Measurements from ENCODE around the gene UGT3A1.
"Not testable (repeated sequence)": the region's sequence is repeated elsewhere in the genome, so short reads cannot be mapped to it uniquely, and the experiment has no call there.

UGT3A1 gene

DNA sequence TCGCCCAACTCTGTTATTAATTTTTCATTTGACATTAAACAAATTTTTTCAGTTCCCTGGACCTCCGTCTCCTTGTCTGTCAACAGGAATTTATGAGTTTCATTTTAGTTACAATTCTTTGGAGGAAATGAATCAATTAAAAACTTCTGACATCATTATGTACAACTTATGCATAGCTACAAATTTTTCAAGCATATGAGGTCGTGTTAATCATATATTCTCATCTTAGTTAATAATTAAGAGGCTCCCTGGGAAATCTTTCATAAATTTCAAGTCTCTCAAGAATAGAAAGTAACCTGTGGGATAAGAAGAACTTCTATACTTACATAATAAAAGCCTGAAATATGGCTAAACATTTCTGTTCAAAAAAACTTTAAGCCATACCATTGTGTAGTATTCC lies 3.4 kb downstream of the UGT3A1 start:
- DNase-seq: no peak

DNA sequence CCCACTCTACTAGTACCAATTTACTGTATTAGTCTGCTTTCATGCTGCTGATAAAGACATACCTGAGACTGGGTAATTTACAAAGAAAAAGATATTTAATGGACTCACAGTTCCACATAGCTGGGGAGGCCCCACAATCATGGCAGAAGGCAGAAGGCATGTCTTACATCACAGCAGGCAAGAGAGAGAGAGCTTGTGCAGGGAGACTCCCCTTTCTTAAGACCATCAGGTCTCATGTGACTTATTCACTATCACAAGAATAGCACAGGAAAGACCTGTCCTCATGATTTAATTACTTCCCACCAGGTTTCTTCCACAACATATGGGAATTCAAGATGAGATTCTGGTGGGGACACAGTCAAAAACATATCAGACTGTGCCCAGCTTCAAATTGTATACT lies 11.5 kb downstream of the UGT3A1 start:
- DNase-seq: no peak

DNA sequence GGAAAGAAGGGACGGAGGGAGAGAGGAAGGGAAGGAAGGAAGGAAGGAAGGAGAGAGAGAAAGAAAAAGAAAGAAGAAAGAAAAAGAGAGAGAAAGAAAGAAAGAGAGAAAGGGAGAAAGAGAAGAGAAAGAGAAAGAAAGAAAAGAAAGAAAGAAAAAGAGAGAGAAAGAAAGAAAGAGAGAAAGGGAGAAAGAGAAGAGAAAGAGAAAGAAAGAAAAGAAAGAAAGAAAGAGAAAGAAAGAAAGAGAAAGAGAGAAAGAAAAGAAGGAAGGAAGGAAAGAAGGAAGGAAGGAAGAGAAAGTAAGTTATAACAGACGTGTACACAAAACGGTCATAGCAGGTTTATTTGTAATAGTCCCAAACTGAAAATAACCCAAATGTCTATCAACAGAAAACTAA lies 14.3 kb downstream of the UGT3A1 start:
- not testable (repeated sequence) for DNase-seq

DNA sequence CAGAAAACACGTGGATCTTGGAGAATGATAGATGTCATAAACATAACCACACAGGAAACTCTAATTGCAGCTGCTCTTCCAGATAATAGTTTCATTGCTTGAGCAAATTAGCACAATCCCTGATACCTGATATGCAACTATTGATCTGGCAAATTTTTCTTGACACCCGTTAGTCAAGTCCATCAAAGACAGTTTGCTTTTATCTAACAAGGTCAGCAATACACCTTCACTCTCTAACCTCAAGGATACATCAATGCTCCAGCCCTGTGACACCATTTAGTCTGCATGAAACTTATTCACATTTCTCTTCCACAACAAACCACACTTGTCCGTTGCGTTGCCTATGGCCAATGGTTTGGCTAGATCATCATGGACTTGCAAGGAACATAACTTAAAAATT lies 16.6 kb downstream of the UGT3A1 start:
- DNase-seq: no peak

- no peak for DNase-seq
Observed at GRCh38 chr5:35971878-35972210, 19.3 kb downstream of the UGT3A1 start.

- no peak for DNase-seq
Observed at GRCh38 chr5:35971186-35971877, 19.9 kb downstream of the UGT3A1 start.

DNA sequence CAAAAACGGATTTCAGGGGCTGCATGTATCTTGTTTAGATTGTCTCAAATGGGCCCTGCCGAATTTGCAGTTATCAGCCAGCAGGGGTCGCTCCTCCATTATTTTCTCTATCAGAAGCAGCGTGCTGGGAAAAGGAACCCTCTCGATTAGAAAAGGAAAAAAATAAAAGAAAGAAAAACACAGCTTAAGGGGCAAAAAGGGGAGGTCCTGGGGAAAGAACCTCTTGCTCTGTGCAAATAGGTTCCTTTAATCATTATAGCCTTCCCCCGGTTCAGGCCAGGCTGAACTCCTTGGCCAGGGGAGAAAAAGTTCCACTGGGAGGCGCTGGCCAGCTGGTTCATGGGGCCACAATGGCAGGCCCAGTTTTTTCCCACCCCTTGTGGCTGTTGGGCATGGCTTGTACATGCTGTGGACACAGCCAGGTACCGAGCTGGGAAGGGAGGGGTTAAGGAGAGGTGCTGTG lies 27.8 kb downstream of the UGT3A1 start:
- DNase-seq: no peak

GRCh38 chr5:35960328-35960727 lies 30.9 kb downstream of the UGT3A1 start:
- no peak for DNase-seq

GRCh38 chr5:35956429-35956828 lies 34.8 kb downstream of the UGT3A1 start:
- no peak for DNase-seq

DNA sequence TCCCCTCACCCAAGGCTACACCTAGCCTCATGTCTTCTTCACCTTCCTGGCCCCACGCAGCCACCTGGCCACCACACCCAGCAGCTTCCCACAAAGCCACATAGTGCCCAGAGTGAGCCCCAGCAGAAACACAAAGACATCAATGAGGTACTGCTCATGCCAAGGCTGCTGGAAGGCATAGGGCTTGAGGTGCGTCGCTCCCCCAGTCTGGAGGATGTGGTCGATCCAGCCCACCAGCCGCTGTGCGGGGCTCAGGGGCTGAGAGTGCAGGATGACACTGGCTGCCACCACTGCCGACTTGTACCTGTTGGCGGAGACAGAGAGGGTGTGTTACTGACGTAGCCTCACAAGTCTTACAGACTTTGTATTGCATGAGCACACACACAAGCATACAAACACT lies 37.0 kb downstream of the UGT3A1 start:
- no peak for DNase-seq

GRCh38 chr5:35947085-35947484 lies 44.1 kb downstream of the UGT3A1 start:
- DNase-seq: no peak

DNA sequence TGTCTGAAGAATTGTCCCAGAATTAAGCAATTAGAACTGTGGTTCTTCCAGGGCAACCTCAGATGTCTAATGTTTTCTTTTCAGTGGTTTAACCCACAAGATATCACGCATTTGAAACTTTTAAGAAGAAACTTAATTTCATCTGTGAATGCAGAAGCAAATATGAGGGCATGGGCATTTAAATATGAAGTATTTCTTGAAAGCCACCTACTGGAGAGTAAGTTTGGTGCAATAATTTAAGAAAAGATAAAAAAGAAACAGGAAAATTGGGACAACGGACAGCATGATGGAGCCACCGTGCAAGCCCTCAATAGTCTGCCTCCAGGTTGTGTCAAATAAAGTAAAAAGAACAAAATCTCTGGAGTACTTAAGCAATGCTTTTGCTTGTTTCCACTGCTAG lies 51.6 kb downstream of the UGT3A1 start:
- no peak for DNase-seq

DNA sequence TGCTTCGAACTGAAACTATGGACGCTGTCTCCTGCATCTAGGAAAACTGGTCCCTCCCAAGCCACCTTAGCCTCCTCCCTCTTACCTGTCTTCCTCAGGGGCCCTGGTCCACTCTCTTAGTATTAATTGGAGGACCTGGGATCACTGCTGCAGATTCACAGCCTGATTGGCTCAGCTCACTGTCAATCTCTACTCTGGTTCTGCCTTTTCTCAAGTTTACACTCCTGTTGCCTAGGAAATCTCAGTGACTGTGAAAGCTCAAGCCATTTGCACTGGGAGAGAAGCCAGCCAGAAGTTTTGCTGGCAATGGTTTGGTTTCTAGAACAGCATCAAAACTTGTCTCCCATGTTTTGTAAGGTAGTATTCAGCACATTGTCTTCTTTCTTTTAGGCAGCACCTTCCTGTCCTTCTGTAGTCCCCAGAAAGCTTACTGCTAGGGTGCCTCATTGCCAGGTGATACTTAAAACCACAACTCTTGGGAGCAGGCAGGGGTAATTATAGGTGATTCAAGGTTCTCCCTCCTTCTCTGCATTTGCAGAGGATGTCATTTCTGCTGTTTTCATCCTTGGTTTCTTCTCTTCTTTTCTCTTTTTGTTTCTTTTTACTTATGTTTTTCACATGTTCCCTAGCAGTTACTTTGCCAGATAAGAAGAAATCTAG lies 52.5 kb downstream of the UGT3A1 start, which contains the start of gene CAPSL:
CAPSL (minus strand) TSS at position 55 of the 660 bp plus-strand sequence. CDS start 17,502 bp downstream, outside the sequence.
- DNase-seq: peak; percentile 34

DNA sequence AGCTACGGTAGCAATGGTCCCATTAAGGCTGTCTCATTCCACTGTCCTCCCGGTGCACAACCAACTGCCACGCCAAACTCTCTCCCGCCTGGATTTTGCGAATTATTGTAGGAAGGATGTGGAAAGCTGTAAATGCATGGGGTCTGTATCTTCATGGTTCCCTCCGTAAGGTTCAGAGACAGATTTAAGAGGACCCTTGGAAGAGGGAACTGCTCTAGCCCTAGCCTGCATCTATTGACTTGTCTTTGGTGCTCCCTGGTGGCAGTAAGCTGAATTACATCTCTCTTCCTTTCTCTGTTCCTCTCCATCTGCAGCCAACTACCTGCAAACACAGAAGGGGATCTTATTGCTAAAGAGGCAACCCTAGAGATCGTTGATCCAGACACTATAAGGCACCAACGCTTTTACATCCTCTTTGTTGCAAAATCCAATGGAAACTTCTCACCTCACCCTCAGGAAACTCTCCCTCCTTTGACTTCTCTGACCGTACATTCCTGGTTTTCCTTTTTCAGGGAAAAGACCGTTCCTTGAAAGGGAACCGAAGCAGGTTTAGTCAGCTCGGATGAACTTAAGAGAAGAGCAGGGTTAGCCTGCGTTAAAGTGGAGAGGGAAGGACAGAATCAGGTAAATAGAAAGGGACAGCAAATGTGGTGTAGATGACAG lies 64.7 kb downstream of the UGT3A1 start:
- peak; percentile 33 for DNase-seq

DNA sequence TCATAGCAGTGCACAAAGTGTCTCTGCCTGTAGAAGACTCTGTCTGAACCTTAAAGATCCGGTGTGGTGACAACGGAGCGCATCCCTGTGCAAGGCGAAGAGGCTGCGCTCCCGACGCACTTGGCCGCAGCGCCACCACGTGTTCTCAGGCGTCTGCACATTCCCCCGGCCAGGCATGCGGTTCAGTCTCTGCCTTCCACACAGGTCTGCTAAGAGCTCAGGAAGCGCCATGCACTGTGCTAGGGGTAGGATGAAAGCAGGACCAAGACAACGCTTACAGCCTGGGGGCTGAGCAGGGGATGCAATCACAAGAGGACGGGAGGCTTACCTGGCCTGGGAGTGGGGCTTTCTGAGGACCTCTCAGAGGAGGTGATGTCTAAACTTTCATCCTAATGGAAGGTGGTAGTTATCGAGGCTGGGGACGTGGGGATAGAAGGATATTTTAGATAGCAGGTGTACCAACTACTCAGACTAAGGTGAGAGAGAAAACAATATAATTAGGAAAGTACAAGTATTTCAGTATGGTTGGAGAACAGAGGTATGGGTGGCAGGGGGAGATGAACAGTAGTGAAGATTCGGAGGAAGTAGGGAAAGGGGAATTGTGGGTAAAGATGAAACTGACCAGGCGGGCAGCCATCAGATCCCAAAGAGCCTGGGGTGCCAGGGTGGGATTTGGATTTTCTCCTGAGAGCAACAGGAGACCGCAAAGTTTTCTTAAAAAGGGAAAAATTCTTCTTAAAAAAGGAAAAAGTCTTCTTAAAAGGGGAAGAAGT lies 66.1 kb downstream of the UGT3A1 start:
- DNase-seq: peak; percentile 84

DNA sequence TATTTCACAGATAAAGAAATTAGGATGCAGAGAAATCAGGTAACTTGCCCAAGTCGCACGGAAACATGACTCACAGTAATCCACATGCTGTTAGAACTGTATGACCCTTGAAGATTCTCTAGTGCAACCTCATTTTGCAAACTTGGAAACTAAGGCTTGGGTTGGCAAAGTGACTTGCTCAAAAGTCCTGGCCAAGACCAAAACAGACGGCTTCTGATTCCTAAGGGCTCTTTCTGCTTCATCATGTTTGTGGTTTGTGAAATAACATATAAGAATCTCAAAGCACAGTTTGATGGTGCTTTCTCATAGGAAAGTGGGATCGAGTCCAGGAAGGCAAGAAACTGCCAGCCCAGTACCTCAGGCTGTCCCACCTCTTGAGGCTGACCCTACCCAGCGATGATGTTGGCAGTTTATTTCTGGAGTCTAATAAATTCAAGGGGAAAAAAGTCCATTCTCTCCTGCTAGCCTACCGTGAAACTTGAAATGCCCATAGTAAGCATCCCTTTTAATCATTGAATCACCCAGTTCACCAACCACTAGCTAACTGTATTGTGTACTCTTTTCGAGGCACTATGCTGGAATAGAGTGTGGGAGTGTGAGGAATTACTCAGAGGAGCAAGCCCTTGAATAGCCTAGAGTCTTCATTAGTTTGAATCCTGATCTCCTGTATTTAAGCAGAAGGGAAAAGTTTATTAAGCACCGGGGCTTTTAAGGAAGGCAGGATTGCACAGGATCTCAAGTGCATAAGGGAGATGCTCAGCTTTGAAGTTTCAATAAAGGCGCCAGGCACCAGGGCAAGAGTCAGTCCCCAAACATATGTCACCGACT lies 66.9 kb downstream of the UGT3A1 start:
- no peak for DNase-seq

GRCh38 chr5:35922468-35922867 lies 68.7 kb downstream of the UGT3A1 start:
- no peak for DNase-seq

DNA sequence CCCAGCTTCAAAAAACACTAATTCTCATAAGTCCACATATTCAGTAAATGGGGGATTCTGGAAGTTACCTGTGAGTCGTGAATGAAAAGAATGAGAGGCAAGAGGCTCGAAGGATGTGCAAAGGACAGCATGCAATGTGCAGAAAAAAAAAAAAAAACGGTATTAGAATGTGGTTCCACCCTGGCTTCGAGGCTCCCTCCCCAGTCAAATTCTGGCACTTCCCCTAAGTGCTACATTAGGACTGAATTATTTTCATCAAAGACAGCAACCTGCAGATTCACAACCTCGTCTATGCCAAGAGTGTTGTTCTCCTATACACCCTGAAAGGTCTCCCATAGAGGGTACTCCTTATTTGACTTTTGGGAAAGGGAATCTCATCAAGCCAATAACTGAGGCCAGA lies 69.3 kb downstream of the UGT3A1 start:
- DNase-seq: no peak

DNA sequence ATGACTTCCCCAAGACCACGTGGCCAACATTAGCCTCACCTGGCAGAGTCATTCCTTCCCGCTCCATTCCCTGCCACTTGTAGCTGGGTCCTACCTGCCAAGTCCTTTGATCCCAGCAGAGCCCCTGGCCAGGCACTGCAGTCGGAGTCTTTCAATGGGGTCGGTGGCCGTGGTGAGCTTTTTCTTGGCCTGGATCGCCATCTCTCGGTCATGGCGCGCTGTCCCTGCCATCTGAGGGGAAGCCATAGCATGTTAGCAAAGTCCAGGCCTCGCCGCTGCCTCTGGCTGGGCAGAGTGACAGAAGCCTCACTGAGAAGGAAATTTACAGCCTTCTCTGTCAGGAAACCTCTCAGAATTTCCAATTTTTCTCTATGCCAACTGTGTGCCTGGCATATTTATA lies 70.3 kb downstream of the UGT3A1 start:
- DNase-seq: no peak

DNA sequence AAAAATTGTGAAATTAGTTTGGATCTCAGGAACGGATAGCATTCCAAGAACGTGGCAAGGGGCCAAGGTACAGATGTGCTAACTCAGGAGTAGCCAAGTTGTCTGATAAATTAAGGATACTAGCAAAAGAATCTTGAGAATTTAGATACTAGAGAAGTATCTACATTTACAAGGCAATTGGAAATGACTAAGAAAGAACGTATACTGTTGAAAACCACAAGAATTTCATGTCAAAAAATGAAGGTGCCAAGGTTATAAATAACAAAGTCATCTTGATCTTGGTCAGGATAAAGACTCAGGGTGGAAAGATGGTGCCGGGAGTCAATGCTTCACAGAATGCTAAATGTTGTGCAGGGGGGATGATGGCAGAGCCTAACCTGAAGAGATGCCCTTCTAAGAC lies 72.0 kb downstream of the UGT3A1 start:
- DNase-seq: no peak

DNA sequence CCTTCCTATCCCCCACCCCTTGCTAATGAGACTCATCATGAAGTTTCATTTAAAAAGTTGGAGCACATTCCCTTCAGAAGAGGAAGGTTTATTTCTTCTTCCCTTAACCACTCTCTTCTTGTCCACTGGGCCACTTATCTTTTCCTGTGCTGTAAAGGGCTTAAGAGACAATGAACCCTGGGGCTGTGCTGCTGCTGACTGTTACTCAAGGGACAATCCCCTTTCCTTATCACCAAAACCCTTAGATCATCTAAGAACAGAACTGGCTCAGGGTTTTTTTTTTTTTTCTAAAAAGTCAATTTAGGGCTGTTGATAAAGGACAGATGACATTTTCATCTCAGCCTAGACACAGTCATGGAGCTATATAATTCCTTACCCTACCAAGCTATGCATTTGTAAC lies 82.4 kb downstream of the UGT3A1 start:
- DNase-seq: no peak

DNA sequence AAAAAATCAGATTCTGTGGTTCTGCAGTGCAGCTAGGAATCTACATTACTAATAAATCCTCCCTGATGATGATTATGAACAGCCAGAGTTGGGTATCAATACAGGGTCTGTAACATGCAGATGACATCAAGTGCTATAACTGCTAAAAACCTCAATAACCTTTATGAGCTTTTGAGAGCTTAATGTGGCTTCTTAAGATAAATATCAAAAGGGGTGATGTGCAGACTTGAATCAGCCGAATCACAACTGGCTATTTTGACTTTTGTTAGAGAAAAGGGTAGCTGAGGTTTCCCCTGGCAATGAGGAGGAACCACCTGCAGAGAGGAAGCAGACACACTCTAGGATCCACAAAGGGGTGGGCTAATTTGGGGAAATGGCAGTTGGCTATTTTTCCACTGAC lies 83.0 kb downstream of the UGT3A1 start:
- DNase-seq: no peak
